ENCODE data around the gene SLC13A1.

GRCh38 chr7:123120286-123120685 lies 79.5 kb downstream of the SLC13A1 start:
- TF ChIP-seq, protein P1, sequence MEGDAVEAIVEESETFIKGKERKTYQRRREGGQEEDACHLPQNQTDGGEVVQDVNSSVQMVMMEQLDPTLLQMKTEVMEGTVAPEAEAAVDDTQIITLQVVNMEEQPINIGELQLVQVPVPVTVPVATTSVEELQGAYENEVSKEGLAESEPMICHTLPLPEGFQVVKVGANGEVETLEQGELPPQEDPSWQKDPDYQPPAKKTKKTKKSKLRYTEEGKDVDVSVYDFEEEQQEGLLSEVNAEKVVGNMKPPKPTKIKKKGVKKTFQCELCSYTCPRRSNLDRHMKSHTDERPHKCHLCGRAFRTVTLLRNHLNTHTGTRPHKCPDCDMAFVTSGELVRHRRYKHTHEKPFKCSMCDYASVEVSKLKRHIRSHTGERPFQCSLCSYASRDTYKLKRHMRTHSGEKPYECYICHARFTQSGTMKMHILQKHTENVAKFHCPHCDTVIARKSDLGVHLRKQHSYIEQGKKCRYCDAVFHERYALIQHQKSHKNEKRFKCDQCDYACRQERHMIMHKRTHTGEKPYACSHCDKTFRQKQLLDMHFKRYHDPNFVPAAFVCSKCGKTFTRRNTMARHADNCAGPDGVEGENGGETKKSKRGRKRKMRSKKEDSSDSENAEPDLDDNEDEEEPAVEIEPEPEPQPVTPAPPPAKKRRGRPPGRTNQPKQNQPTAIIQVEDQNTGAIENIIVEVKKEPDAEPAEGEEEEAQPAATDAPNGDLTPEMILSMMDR (IDR thresholded peaks at IDR 0.05), result no peak
- TF ChIP-seq POLR2A (IDR thresholded peaks at IDR 0.05), result no peak

All from body of pancreas (tissue), 4 donors.